HepG2 (cell line): ENCODE data around the gene TRAPPC10. TPM values are rescaled to one million over a fixed set of nuclear protein-coding genes. Genes with fewer than 3 reads are reported as not detected.

ENCODE experiments used
- ATAC-seq: fragments of 200-7000 bp; cut with Tn5 transposase; 3 replicates; pipeline ENCODE4 v1.9.1; 2020; ENCODE audit warnings: mild to moderate bottlenecking, moderate library complexity
- BruUV-seq: library from RNA; stranded (reverse); fragments of 400-500 nt; replicated peaks from 2 replicates; lab custom pipeline; 2021; lab: Mats Ljungman, UMichigan
- CTCF ChIA-PET: fragments of 300-600 bp; formaldehyde crosslinking; extraction: SDS; loops from one replicate; lab custom pipeline; 2021; ENCODE audit warnings: low total read pairs, inconsistent platforms, low intra/inter-chr PET ratio; lab: Yijun Ruan, JAX
- POLR2A ChIA-PET: fragments of 350-600 bp; sonication (Branson Sonifier 250); formaldehyde crosslinking; loops from one replicate; lab custom pipeline; 2020; ENCODE audit warnings: antibody characterized with exemption, inconsistent platforms; lab: Yijun Ruan, JAX
- DNase-seq: peaks from one replicate; pipeline ENCODE4 v3.0.0-alpha.2; 2015; ENCODE audit warnings: low spot score
- FAIRE-seq: peaks from 3 replicates; lab custom pipeline; 2011; peaks lifted over from hg19 to GRCh38; lab: Jason Lieb, UNC
- H2AFZ ChIP-seq: one replicate; pipeline ENCODE4 v1.6.1; 2011; ENCODE audit warnings: low read length, inconsistent platforms
- H3K27ac ChIP-seq: fragments of 300-600 bp; 3 replicates; pipeline ENCODE4 v1.8.0; 2011; ENCODE audit warnings: mixed run types, mild to moderate bottlenecking, mixed read lengths, low read length, inconsistent platforms; ENCODE audit not compliant: insufficient read depth; ENCODE audit errors: extremely low read length
- H3K27me3 ChIP-seq, 2 experiments: fragments of 200-600 bp in 1 of 2; 2 replicates in 1 of 2; 3 replicates in 1 of 2; pipeline versions ENCODE4 v1.6.0 to v1.8.0; 2011; ENCODE audit warnings: low read length in 2 of 2, mild to moderate bottlenecking in 2 of 2, moderate library complexity in 2 of 2, inconsistent platforms in 1 of 2; ENCODE audit not compliant: insufficient read depth in 2 of 2, control insufficient read depth in 1 of 2
- H3K36me3 ChIP-seq, 2 experiments: fragments of 200-600 bp in 1 of 2; replicated peaks in 1 of 2; 2 replicates in 1 of 2; 3 replicates in 1 of 2; pipeline versions ENCODE4 v1.5.1 to v1.8.0; 2011; ENCODE audit warnings: low read length in 2 of 2, inconsistent platforms in 1 of 2; ENCODE audit not compliant: insufficient read depth in 2 of 2, control insufficient read depth in 1 of 2
- H3K4me1 ChIP-seq: 2 replicates; pipeline ENCODE4 v1.5.1; 2012; ENCODE audit warnings: low read length, inconsistent platforms; ENCODE audit not compliant: insufficient read depth
- H3K4me2 ChIP-seq: 2 replicates; pipeline ENCODE4 v1.6.0; 2011; ENCODE audit warnings: low read depth, low read length, inconsistent platforms
- H3K4me3 ChIP-seq, 3 experiments: fragments of 200-600 bp in 1 of 3; sonication (generic), shearing (Covaris generic) in 1 of 3; replicated peaks in 1 of 3; 2 replicates each; pipeline ENCODE4 v1.5.1; 2011 to 2016; ENCODE audit warnings: low read length in 3 of 3, inconsistent platforms in 2 of 3, low read depth in 2 of 3, mild to moderate bottlenecking in 2 of 3, control low read depth in 1 of 3, mixed read lengths in 1 of 3; ENCODE audit not compliant: insufficient read depth in 1 of 3
- H3K79me2 ChIP-seq: one replicate; pipeline ENCODE4 v1.6.1; 2011; ENCODE audit warnings: low read length, inconsistent platforms; ENCODE audit not compliant: insufficient read depth
- H3K9ac ChIP-seq: 2 replicates; pipeline ENCODE4 v1.6.0; 2011; ENCODE audit warnings: mild to moderate bottlenecking, low read depth, low read length, inconsistent platforms; ENCODE audit not compliant: insufficient read depth
- H3K9me3 ChIP-seq: 2 replicates; pipeline ENCODE4 v1.5.1; 2012; ENCODE audit warnings: mild to moderate bottlenecking, low read length
- H4K20me1 ChIP-seq: 2 replicates; pipeline ENCODE4 v1.6.0; 2011; ENCODE audit warnings: inconsistent platforms, mild to moderate bottlenecking, low read length, moderate library complexity; ENCODE audit not compliant: insufficient read depth
- MTF1 ChIP-seq: sonication (generic); formaldehyde crosslinking; IDR thresholded peaks from 2 replicates; pipeline ENCODE4 v1.5.0; 2020; ENCODE audit warnings: missing genetic modification reagents
- SMARCE1 ChIP-seq: fragments of 450-650 bp; IDR thresholded peaks from 2 replicates; pipeline ENCODE4 v1.6.1; 2017; ENCODE audit warnings: borderline replicate concordance
- ZMYM2 ChIP-seq: sonication (generic); formaldehyde crosslinking; IDR thresholded peaks from 2 replicates; pipeline ENCODE4 v1.8.0; 2022; ENCODE audit warnings: mild to moderate bottlenecking, missing genetic modification reagents
- ZNF264 ChIP-seq: sonication (generic); formaldehyde crosslinking; IDR thresholded peaks from 2 replicates; pipeline ENCODE4 v1.4.0; 2020; ENCODE audit warnings: missing genetic modification reagents
- ZNF33B ChIP-seq: sonication (generic); formaldehyde crosslinking; IDR thresholded peaks from 2 replicates; pipeline ENCODE4 v1.5.1; 2020; ENCODE audit warnings: mild to moderate bottlenecking, missing genetic modification reagents
- ZNF350 ChIP-seq: sonication (generic); formaldehyde crosslinking; IDR thresholded peaks from 2 replicates; pipeline ENCODE4 v1.4.0; 2020; ENCODE audit warnings: mild to moderate bottlenecking, low read depth, missing genetic modification reagents, borderline replicate concordance
- ZNF468 ChIP-seq: sonication (generic); formaldehyde crosslinking; IDR thresholded peaks from 2 replicates; pipeline ENCODE4 v1.8.0; 2022; ENCODE audit warnings: mild to moderate bottlenecking, moderate library complexity, missing genetic modification reagents
- ZNF720 ChIP-seq: sonication (generic); formaldehyde crosslinking; IDR thresholded peaks from 2 replicates; pipeline ENCODE4 v1.4.0; 2020; ENCODE audit warnings: missing genetic modification reagents
- WGBS: methylation state at CpG from one replicate; pipeline ENCODE4 v1.1.6; 2017; ENCODE audit warnings: low lambda C conversion rate; 5-methylcytosine and 5-hydroxymethylcytosine counted together
- in situ Hi-C: cut with HindIII; loops from 2 replicates; pipeline ENCODE4 v1.10.0; 2017; ENCODE audit warnings: low pct_unique_long_range_greater_than_20kb; ENCODE audit not compliant: extremely low pct_ligation_motif_present
- intact Hi-C: fragments of 100-400 bp; cut with micrococcal nuclease; formaldehyde crosslinking; loops from one replicate; pipeline ENCODE4 v1.10.0; 2022; ENCODE audit not compliant: unreplicated experiment
- polyA plus RNA-seq, 8 experiments: library from polyadenylated mRNA; depleted of rRNA in 3 of 8; stranded (reverse) in 7 of 8; unstranded in 1 of 8; fragments of >200 nt; fragmentation: Illumina TruSeq in 4 of 8; extraction: Trizol in 4 of 8; gene quantifications; 2 replicates each; pipeline versions ENCODE4 v1.2.1 to v1.2.3, GENCODE V29; 2011 to 2016; ENCODE audit warnings: low read depth in 4 of 8, missing spikeins in 1 of 8, mixed read lengths in 1 of 8; ENCODE audit not compliant: insufficient read depth in 1 of 8
- total RNA-seq, 5 experiments: library from RNA; depleted of rRNA; stranded (reverse); fragments of >200 nt; fragmentation: Illumina TruSeq; extraction: Trizol; gene quantifications; 2 replicates each; pipeline ENCODE4 v1.2.3, GENCODE V29; 2016; ENCODE audit warnings: low read depth in 1 of 5

Gene TRAPPC10
- total and polyA plus RNA-seq, 2 of the 13 experiments (the other 11 are each of a cell fraction or from before 2014, with no cell fraction given): 10.6 to 16.5 TPM

DNA sequence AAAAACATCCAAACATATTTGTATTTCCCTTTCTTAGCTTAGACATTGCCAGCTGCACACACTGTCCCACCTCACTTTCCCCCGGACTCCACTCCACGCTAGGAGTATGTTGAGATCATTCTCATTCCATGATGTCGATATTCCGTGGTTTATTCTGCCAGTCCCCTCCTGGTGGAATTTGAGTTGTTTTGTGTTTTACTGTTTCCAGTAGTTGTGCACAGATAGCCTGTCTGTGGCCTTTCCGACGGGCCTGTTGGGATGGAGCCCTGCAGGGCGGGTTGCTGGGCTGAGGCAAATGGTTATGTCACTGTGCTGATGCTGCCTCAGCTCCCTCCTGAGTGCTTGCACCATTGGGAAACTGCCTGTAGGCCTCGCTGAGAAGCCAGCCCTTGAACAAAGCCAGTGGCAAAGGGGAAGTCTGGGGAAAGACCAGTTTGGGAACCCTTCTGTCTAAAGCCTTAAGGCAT lies 12.8 kb downstream of the TRAPPC10 start:
- peak; percentile 42; the same call in 2 of the 3 replicates for ATAC-seq
- TF ChIP-seq ZNF350 (CRISPR knock-in tag): no peak
- TF ChIP-seq ZMYM2 (CRISPR knock-in tag): no peak
- TF ChIP-seq ZNF33B (CRISPR knock-in tag): no peak
- TF ChIP-seq MTF1 (CRISPR knock-in tag): no peak
- no peak for TF ChIP-seq SMARCE1
- Histone ChIP-seq H3K4me1 (peaks cover 50% of the 10 kb centered on the region), H4K20me1 (peaks cover 17% of the 10 kb centered on the region), H3K9ac (no peak overlapping the region), H3K27me3 (no peaks in the 10 kb centered on the region), H3K4me3 (no peak overlapping the region), H3K4me2 (no peak overlapping the region), H2AFZ (no peak overlapping the region), H3K36me3 (peaks cover 0 to 5% of the 10 kb centered on the region in 2 experiments; a peak in 1 of 5 replicates), H3K79me2 (peaks cover 89% of the 10 kb centered on the region), H3K9me3 (no peaks in the 10 kb centered on the region), H3K27ac (no peak overlapping the region)
- in situ Hi-C loops: loop anchor here (5.0 kb wide), 1 partner anchor 42 kb away; no protein-coding TSS in a partner anchor
- intact Hi-C loops: no loop called here
- WGBS: 91% methylated on average over 7 of the region's 8 CpGs
- no peak for DNase-seq
- ChIA-PET POLR2A (no interaction called here), CTCF (no interaction called here)
- no peak for FAIRE-seq
- no TSS peak for BruUV-seq

DNA sequence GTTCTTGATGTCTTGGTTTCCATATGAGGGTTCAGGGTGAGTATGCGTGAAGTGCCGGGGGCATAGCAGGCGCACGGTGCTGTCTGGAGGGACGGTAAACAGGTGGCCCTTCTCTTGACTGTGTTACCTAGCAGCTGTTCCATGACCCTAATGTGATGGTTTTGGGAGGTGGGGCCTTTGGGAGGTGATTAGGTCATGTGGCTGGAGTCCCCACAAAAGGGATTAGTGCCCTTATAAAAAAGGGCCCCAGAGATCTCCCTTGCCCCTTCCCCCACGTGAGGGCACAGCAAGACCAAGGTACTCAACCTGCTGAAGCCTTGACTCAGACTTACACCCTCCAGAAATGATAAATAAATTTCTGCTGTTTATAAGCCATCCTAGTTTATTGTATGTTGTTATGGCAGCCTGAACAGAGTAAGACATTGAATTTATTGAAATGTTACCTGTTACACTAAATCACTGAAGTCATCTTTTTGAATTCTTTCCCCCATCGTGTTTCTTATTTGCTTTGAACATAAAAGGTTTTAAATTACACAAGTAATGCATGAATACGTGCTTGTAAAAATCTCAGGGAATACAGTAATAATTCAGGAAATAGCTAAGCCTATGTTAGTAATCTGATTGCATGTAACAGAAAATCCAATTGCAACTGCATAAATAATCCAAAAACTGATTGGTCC lies 15.6 kb downstream of the TRAPPC10 start:
- no peak for ATAC-seq
- H3K4me1 ChIP-seq: peaks cover 31% of the 10 kb centered on the region
- H3K4me2 ChIP-seq: no peak overlapping the region
- H2AFZ ChIP-seq: no peak overlapping the region
- FAIRE-seq: no peak
- 96% methylated on average over 8 of the region's 8 CpGs for WGBS
- no peaks in the 10 kb centered on the region for H3K9me3 ChIP-seq
- TF ChIP-seq ZNF720 (CRISPR knock-in tag) (no peak), ZNF264 (CRISPR knock-in tag) (peak; percentile 91), ZNF468 (CRISPR knock-in tag) (no peak)
- H3K27me3 ChIP-seq: no peaks in the 10 kb centered on the region
- peaks cover 9% of the 10 kb centered on the region for H4K20me1 ChIP-seq
- H3K36me3 ChIP-seq: peaks cover 0 to 12% of the 10 kb centered on the region in 2 experiments; a peak in 4 of 5 replicates
- intact Hi-C loops (no loop called here), in situ Hi-C loops (loop anchor here (5.0 kb wide), 1 partner anchor 40 kb away; no protein-coding TSS in a partner anchor)
- ChIA-PET CTCF (no interaction called here), POLR2A (no interaction called here)
- H3K4me3 ChIP-seq: no peak overlapping the region
- no peak overlapping the region for H3K9ac ChIP-seq
- peaks cover 82% of the 10 kb centered on the region for H3K79me2 ChIP-seq
- no peak overlapping the region for H3K27ac ChIP-seq
- no TSS peak for BruUV-seq
- no peak for DNase-seq
